Raji (cell line): ENCODE results near the gene S100A11.

Experiments used
- POLR2A ChIP-seq: IDR thresholded peaks from 2 replicates; pipeline ENCODE4 v1.6.1; 2011; ENCODE audit warnings: low read depth, low read length, control low read depth; ENCODE audit not compliant: insufficient read depth

Gene S100A11

DNA sequence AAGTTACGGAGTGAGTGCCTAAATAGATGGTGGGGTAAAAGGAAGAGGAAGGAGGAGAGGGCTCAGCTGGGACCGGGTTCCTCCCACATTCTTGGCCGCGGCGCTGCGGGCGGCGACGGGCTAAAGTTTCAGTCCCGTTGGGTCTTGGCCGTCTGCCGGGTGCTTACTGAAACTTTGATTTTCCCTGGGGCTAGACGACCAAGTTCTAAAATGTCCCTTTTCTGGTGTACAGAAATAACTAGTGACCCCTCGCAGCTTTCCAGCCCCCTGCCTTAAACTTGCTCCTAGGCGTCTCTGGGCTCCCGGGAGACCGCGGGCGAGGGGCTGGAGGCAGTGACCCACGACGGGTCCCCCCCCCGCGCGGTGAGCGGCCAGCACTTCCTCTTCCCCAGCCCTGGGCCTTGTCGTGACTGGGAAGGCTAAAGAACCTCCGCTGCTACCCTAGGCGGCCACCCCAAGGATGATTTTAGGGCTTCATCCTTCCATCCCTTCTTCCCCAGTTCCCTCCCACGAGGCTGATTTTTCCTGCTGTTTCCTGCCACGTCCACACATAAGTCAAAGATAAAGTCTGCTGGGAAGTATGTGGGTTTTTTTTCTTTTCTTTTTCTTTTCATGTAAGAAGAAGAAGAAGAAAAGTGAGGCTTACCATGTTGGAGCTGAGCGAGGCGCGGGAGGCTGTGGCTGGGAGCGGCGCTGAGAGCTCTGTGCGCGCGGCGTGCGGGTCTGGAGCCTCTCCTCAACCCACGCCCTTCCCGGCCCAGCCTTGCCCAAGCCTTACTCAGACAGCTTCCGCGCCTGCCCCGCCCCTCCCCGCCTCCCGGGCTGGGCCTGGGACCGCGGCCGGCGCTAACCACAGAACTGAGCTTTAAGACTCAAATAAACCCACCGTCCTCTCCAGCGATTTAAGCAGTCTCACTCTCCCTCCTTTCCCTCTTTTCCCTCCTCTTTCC is at the start of gene S100A11:
Gene S100A11, minus strand, starts transcription at position 738 of the 950 bp plus-strand sequence. Its CDS starts 89 bp downstream, at position 649.
- TF ChIP-seq POLR2A: no peak

DNA sequence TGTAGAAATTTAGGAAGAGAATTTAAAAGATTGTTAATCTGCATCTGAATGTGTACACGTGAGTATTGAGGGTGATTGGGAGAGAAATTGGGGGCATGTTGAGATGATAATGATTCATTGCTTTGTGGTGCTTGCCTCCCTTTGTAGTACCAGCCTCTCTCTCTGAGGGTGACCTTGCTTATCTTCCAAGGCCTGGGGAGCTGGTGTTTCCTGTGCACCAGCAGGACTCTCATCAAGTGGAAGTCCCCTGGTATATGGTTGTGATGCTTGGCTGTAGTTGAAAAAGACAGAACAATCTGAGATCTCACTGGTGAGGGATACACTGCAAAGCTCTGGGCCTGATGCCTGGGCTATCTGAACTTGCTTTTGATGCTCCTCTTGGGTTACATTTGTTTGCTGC is 48.0 kb upstream of the S100A11 start:
- TF ChIP-seq POLR2A: no peak

DNA sequence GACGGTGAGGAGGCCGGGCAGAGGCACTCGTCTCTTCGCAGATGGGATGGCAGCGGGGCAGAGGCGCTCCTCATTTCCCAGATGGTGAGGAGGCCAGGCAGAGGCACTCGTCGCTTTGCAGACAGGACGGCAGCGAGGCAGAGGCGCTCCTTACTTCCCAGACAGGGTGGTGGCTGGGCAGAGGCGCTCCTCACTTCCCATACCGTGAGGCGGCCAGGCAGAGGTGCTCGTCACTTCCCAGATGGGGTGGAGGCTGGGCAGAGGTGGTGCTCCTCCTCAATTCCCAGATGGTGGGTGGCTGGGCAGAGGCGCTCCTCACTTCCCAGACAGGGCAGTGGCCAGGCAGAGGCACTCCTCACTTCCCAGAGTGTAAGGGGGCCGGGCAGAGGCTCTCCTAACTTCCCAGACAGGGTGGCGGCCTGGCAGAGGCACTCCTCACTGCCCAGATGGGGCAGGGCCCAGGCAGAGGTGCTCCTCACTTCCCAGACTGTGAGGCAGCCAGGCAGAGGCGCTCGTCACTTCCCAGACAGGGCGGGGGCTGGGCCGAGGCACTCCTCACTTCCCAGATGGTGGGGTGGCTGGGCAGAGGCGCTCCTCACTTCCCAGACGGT is 42.1 kb upstream of the S100A11 start:
- TF ChIP-seq POLR2A: no peak

GRCh38 chr1:152072311-152072710 is 35.5 kb upstream of the S100A11 start:
- no peak for TF ChIP-seq POLR2A

- TF ChIP-seq POLR2A: no peak
These were observed 34.3 kb upstream of the S100A11 start for GRCh38 chr1:152071123-152071522.

DNA sequence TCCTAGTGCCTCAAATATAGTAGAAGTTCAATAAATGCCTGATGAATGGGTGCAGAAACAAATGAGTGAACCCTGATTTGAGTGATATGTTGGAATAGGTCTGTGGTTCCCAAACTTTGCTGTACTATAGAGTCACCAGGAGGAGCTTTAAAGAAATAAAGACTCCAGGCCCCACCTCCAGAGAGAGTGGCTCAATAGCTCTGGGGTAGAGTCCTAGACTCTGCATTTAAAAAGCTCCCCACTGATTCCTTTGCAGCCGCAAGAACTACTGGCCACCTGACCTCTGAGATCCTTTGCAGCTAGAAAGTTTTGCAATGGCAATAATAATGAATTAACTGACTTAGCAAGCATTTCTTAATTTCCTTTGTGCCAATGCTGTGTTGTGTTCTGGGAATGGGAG is 31.1 kb upstream of the S100A11 start:
- TF ChIP-seq POLR2A: no peak

GRCh38 chr1:152067150-152067549 is 30.3 kb upstream of the S100A11 start:
- TF ChIP-seq POLR2A: no peak

- no peak for TF ChIP-seq POLR2A
These were observed 25.1 kb upstream of the S100A11 start for GRCh38 chr1:152061952-152062351.

DNA sequence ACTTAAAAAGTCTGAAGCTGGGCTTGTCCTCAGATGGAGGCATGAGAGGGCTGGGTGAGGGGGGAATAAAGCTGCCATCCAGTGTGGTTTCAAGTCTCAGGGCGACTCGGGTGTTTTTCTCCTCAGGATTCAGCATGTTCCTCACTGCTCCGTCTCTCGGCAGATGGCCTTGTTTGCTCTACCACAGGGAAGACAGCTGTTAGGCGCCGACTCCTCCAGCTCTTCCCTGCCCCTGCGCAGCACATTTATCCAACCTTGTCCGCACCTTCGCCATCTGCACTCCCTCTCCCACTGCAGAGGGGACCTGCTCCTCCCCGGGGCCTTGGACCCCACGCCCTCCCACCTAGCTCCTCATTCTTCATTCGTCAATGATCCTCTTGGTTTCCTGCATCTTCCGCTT is 16.6 kb upstream of the S100A11 start:
- no peak for TF ChIP-seq POLR2A

DNA sequence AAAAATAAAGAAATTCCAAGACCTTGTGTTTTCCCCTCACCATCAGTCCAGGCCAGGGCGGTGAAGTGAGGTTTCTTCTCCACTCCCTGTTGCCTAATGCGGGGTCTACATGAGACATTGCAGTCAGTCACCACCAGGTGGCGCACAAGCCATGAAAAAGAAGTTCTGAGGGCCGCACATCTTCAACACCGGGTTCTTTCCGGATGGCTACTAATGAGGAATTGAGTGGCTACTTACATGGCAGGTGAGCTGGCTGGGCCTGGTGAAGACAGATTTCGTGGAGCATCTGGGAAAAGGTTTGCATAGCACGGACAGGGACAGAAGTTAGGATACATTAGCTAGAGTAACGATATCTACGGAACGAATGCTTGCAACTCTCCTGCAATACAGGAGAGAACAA is 15.8 kb upstream of the S100A11 start:
- TF ChIP-seq POLR2A: no peak

- TF ChIP-seq POLR2A: no peak
These were observed 14.3 kb upstream of the S100A11 start for GRCh38 chr1:152050886-152051675.

- no peak for TF ChIP-seq POLR2A
These were observed 12.7 kb upstream of the S100A11 start for GRCh38 chr1:152049291-152050083.

DNA sequence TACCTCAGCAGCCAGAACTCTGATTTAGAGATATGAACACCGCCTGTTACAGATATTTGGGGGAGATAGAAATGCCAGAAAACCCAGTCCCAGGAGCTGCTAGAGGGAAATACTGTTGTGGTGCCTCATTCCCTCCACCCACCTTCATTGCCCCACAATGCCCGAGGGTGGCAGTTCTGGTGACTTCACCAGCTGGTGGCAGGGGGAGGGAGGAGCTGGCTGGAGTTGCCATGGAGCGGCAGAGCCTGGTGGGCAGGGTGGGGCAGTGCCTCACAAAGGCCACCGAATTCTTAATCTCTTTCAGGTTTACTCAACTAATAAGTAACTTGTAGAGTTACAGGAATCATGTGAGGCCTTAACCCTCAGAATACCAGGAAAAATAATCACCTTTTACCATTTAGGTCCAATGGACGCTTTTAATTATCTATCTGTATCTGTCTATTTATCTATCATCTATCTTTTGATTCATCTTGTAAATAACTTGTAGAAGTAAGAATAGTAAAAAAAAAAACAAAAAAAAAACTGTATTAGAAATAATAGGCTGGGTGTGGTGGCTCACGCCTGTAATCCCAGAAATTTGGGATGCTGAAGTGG is 11.7 kb upstream of the S100A11 start:
- no peak for TF ChIP-seq POLR2A

GRCh38 chr1:152047730-152048415 is 11.1 kb upstream of the S100A11 start:
- TF ChIP-seq POLR2A: peak; percentile 60
